GM23338 (cell line): ENCODE data around the gene NRL. TPM values are rescaled to one million over a fixed set of nuclear protein-coding genes. Genes with fewer than 3 reads are reported as not detected.

Source experiments
- ATAC-seq: fragments of 200-7000 bp; cut with Tn5 transposase; 3 replicates; pipeline ENCODE4 v1.9.1; 2020
- DNase-seq: peaks from one replicate; pipeline ENCODE4 v3.0.0-alpha.2; 2015; ENCODE audit warnings: low spot score
- H2AFZ ChIP-seq: fragments of 200-600 bp; sonication (generic); 2 replicates; pipeline ENCODE4 v1.8.0; 2016; ENCODE audit warnings: antibody characterized with exemption, mild to moderate bottlenecking, moderate library complexity
- H3F3A ChIP-seq: fragments of 200-600 bp; sonication (generic); replicated peaks from 2 replicates; pipeline ENCODE4 v1.8.0; 2017; ENCODE audit warnings: antibody characterized with exemption, mixed run types, low read depth
- H3K27ac ChIP-seq: fragments of 200-600 bp; sonication (generic); 2 replicates; pipeline ENCODE4 v1.6.1; 2016; ENCODE audit warnings: low read depth
- H3K27me3 ChIP-seq: fragments of 200-600 bp; sonication (generic); 2 replicates; pipeline ENCODE4 v1.8.0; 2016; ENCODE audit warnings: mild to moderate bottlenecking, mixed run types, moderate library complexity; ENCODE audit not compliant: insufficient read depth
- H3K36me3 ChIP-seq: fragments of 200-600 bp; sonication (generic); 2 replicates; pipeline ENCODE4 v1.8.0; 2016; ENCODE audit warnings: mild to moderate bottlenecking; ENCODE audit not compliant: insufficient read depth
- H3K4me1 ChIP-seq: fragments of 200-600 bp; sonication (generic); 2 replicates; pipeline ENCODE4 v1.8.0; 2016; ENCODE audit warnings: mild to moderate bottlenecking, moderate library complexity; ENCODE audit not compliant: insufficient read depth
- H3K4me2 ChIP-seq: fragments of 200-600 bp; sonication (generic); 2 replicates; pipeline ENCODE4 v1.7.1; 2017; ENCODE audit warnings: mixed run types
- H3K4me3 ChIP-seq: fragments of 200-600 bp; sonication (generic); 2 replicates; pipeline ENCODE4 v1.6.1; 2016; ENCODE audit warnings: mixed run types
- H3K79me2 ChIP-seq: fragments of 200-600 bp; sonication (generic); replicated peaks from 2 replicates; pipeline ENCODE4 v1.8.0; 2017; ENCODE audit warnings: mild to moderate bottlenecking; ENCODE audit not compliant: insufficient read depth
- H3K9me2 ChIP-seq: fragments of 200-600 bp; sonication (generic); 2 replicates; pipeline ENCODE4 v1.8.0; 2017; ENCODE audit not compliant: insufficient read depth
- H4K20me1 ChIP-seq: fragments of 200-600 bp; sonication (generic); replicated peaks from 2 replicates; pipeline ENCODE4 v1.8.0; 2017; ENCODE audit warnings: mild to moderate bottlenecking; ENCODE audit not compliant: insufficient read depth
- H3K27ac Mint-ChIP-seq: 2 replicates; pipeline ENCODE4 v1.8.0; 2020; ENCODE audit warnings: inconsistent platforms, mild to moderate bottlenecking, moderate library complexity, mixed read lengths
- H3K27me3 Mint-ChIP-seq: 3 replicates; pipeline ENCODE4 v1.8.0; 2022; ENCODE audit warnings: low read depth, mild to moderate bottlenecking, moderate library complexity, mixed read lengths, inconsistent platforms; ENCODE audit not compliant: insufficient read depth, poor library complexity
- H3K36me3 Mint-ChIP-seq: 3 replicates; pipeline ENCODE4 v1.8.0; 2021; ENCODE audit warnings: low read depth, mild to moderate bottlenecking, inconsistent platforms, moderate library complexity, mixed read lengths
- H3K4me1 Mint-ChIP-seq: 3 replicates; pipeline ENCODE4 v1.8.0; 2020; ENCODE audit warnings: mild to moderate bottlenecking, inconsistent platforms, mixed read lengths
- H3K4me3 Mint-ChIP-seq: 3 replicates; pipeline ENCODE4 v1.8.0; 2021; ENCODE audit warnings: moderate library complexity, mild to moderate bottlenecking, inconsistent platforms, mixed read lengths
- H3K9me3 Mint-ChIP-seq: 3 replicates; pipeline ENCODE4 v1.8.0; 2020; ENCODE audit warnings: moderate library complexity, mild to moderate bottlenecking, inconsistent platforms, mixed read lengths
- CREB1 ChIP-seq: fragments of 250-450 bp; sonication (Bioruptor Pico); IDR thresholded peaks from 2 replicates; pipeline ENCODE4 v1.5.0; 2020; ENCODE audit warnings: low read depth, mild to moderate bottlenecking, moderate library complexity
- EZH2 ChIP-seq: fragments of 200-600 bp; sonication (generic); IDR thresholded peaks from one replicate; pipeline ENCODE4 v1.8.0; 2017; ENCODE audit warnings: antibody characterized with exemption, mild to moderate bottlenecking, low read depth; ENCODE audit not compliant: unreplicated experiment
- EZH2phosphoT487 ChIP-seq: fragments of 200-600 bp; sonication (generic); IDR thresholded peaks from one replicate; pipeline ENCODE4 v1.8.1; 2018; ENCODE audit warnings: antibody characterized with exemption; ENCODE audit not compliant: unreplicated experiment
- POLR2AphosphoS5 ChIP-seq: IDR thresholded peaks from 2 replicates; pipeline ENCODE4 v1.6.1; 2016; ENCODE audit warnings: antibody characterized with exemption, low read depth
- STAT1 ChIP-seq: IDR thresholded peaks from one replicate; pipeline ENCODE4 v1.6.1; 2016; ENCODE audit warnings: antibody characterized with exemption; ENCODE audit not compliant: unreplicated experiment
- ZNF114 ChIP-seq: fragments of 250-450 bp; sonication (Bioruptor Pico); IDR thresholded peaks from 2 replicates; pipeline ENCODE4 v1.5.0; 2020; ENCODE audit warnings: mild to moderate bottlenecking, moderate library complexity
- ZNF331 ChIP-seq: fragments of 250-450 bp; sonication (Bioruptor Pico); IDR thresholded peaks from 2 replicates; pipeline ENCODE4 v1.5.0; 2020; ENCODE audit warnings: low read depth, mild to moderate bottlenecking, moderate library complexity
- polyA plus RNA-seq: library from polyadenylated mRNA; unstranded; fragments of >200 nt; fragmentation: Nextera tagmentation; extraction: Ambion mirVana; gene quantifications from 2 replicates; pipeline ENCODE4 v1.2.1, GENCODE V29; 2016
- total RNA-seq: library from RNA; depleted of rRNA; stranded (reverse); fragments of >200 nt; shearing (Covaris generic); gene quantifications from 2 replicates; pipeline ENCODE4 v1.2.3, GENCODE V29; 2014
- TF ChIP-seq, protein P1 (sequence below): IDR thresholded peaks from 2 replicates; pipeline ENCODE4 v1.6.1; 2016; ENCODE audit warnings: antibody characterized with exemption
- TF ChIP-seq, protein P2 (sequence below): IDR thresholded peaks from one replicate; pipeline ENCODE4 v1.6.1; 2018; ENCODE audit warnings: antibody characterized with exemption; ENCODE audit not compliant: unreplicated experiment

Gene NRL
- total and polyA plus RNA-seq, 2 experiments from 2014 or later = 1.8 to 2.2 TPM

DNA sequence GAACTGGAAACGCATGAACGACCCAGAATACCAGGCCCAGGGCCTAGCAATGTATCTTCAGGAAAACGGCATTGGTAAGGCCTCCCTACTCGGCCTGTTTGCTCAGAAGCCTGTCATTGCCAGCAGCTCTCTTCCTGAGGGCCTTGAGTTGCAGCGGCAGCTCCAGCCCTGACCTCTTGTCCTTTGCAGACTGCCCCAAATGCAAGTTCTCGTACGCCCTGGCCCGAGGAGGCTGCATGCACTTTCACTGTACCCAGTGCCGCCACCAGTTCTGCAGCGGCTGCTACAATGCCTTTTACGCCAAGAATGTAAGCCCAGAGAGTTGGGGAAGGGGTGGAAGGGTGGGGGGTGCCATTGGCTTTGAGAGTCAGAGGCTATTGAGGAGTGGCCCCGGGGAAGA is 42.6 kb upstream of the NRL start:
- no peak overlapping the region for H2AFZ ChIP-seq
- no peak overlapping the region for H3K4me3 ChIP-seq
- no peaks in the 10 kb centered on the region for H3K9me3 Mint-ChIP-seq
- peaks cover 65% of the 10 kb centered on the region for H3K36me3 Mint-ChIP-seq
- H3K79me2 ChIP-seq = no peaks in the 10 kb centered on the region
- no peaks in the 10 kb centered on the region for H3K9me2 ChIP-seq
- TF ChIP-seq ZNF331 = no peak
- TF ChIP-seq, protein P1, sequence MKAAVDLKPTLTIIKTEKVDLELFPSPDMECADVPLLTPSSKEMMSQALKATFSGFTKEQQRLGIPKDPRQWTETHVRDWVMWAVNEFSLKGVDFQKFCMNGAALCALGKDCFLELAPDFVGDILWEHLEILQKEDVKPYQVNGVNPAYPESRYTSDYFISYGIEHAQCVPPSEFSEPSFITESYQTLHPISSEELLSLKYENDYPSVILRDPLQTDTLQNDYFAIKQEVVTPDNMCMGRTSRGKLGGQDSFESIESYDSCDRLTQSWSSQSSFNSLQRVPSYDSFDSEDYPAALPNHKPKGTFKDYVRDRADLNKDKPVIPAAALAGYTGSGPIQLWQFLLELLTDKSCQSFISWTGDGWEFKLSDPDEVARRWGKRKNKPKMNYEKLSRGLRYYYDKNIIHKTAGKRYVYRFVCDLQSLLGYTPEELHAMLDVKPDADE = no peak
- no peak for TF ChIP-seq ZNF114 (CRISPR knock-in tag)
- no peak for TF ChIP-seq STAT1
- TF ChIP-seq CREB1 (CRISPR knock-in tag) = no peak
- TF ChIP-seq, protein P2, sequence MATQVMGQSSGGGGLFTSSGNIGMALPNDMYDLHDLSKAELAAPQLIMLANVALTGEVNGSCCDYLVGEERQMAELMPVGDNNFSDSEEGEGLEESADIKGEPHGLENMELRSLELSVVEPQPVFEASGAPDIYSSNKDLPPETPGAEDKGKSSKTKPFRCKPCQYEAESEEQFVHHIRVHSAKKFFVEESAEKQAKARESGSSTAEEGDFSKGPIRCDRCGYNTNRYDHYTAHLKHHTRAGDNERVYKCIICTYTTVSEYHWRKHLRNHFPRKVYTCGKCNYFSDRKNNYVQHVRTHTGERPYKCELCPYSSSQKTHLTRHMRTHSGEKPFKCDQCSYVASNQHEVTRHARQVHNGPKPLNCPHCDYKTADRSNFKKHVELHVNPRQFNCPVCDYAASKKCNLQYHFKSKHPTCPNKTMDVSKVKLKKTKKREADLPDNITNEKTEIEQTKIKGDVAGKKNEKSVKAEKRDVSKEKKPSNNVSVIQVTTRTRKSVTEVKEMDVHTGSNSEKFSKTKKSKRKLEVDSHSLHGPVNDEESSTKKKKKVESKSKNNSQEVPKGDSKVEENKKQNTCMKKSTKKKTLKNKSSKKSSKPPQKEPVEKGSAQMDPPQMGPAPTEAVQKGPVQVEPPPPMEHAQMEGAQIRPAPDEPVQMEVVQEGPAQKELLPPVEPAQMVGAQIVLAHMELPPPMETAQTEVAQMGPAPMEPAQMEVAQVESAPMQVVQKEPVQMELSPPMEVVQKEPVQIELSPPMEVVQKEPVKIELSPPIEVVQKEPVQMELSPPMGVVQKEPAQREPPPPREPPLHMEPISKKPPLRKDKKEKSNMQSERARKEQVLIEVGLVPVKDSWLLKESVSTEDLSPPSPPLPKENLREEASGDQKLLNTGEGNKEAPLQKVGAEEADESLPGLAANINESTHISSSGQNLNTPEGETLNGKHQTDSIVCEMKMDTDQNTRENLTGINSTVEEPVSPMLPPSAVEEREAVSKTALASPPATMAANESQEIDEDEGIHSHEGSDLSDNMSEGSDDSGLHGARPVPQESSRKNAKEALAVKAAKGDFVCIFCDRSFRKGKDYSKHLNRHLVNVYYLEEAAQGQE = no peak
- no peak for TF ChIP-seq EZH2phosphoT487
- DNase-seq (no peak), ATAC-seq (no peak)
- peaks cover 9% of the 10 kb centered on the region for H3K4me1 Mint-ChIP-seq
- H3K4me1 ChIP-seq = peaks cover 11% of the 10 kb centered on the region
- no peak overlapping the region for H3K27ac ChIP-seq
- H4K20me1 ChIP-seq = peaks cover 7% of the 10 kb centered on the region; the same call in 1 of the 2 replicates
- H3F3A ChIP-seq = peaks cover 12% of the 10 kb centered on the region; the same call in 1 of the 2 replicates
- H3K27me3 ChIP-seq = no peaks in the 10 kb centered on the region
- peaks cover 4% of the 10 kb centered on the region for H3K27me3 Mint-ChIP-seq
- no peak overlapping the region for H3K27ac Mint-ChIP-seq
- H3K4me2 ChIP-seq = no peak overlapping the region
- peaks cover 20% of the 10 kb centered on the region; the same call in 1 of the 2 replicates for H3K36me3 ChIP-seq
- no peak overlapping the region for H3K4me3 Mint-ChIP-seq

DNA sequence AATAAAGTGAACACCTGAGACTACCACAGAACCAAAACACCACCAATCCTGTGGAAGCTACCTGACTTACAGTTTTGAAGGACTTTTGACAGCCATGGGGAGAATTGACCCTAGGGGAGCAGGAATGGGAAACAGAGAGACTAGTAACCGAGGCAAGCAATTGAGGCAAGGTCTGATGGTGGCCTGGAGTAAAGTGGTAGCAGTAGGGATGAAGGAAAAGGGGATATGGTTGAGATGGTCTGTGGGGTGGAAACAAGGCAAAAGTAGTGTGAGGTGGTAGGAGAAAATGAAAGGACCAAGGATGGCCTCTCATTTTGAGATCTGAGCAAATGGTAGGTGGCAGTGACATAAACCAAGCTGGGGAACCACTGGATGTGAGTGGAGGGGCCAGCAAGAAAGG is 42.1 kb upstream of the NRL start:
- TF ChIP-seq, protein P2 = no peak
- TF ChIP-seq POLR2AphosphoS5 = no peak
- TF ChIP-seq EZH2 = no peak
- TF ChIP-seq ZNF114 (CRISPR knock-in tag) = no peak
- no peak for ATAC-seq
- H3K36me3 Mint-ChIP-seq = peaks cover 67% of the 10 kb centered on the region
- H2AFZ ChIP-seq = no peak overlapping the region
- no peaks in the 10 kb centered on the region for H3K79me2 ChIP-seq
- H3K9me3 Mint-ChIP-seq = no peaks in the 10 kb centered on the region
- peaks cover 7% of the 10 kb centered on the region; the same call in 1 of the 2 replicates for H4K20me1 ChIP-seq
- H3K27ac Mint-ChIP-seq = no peak overlapping the region
- H3K4me1 ChIP-seq = peaks cover 10% of the 10 kb centered on the region
- no peak overlapping the region for H3K4me3 ChIP-seq
- H3K27me3 Mint-ChIP-seq = peaks cover 4% of the 10 kb centered on the region
- H3F3A ChIP-seq = peaks cover 9% of the 10 kb centered on the region; the same call in 1 of the 2 replicates
- no peak overlapping the region; the same call in 2 of the 3 replicates for H3K4me3 Mint-ChIP-seq
- no peaks in the 10 kb centered on the region for H3K27me3 ChIP-seq
- peaks cover 8% of the 10 kb centered on the region for H3K4me1 Mint-ChIP-seq
- H3K27ac ChIP-seq = no peak overlapping the region
- no peak for DNase-seq
- H3K36me3 ChIP-seq = peaks cover 20% of the 10 kb centered on the region; the same call in 1 of the 2 replicates
- no peak overlapping the region for H3K4me2 ChIP-seq
- no peaks in the 10 kb centered on the region for H3K9me2 ChIP-seq
